IPS-20b (cell line): ENCODE results near the gene TREML2.

Experiments
- H3K27ac ChIP-seq: one replicate; pipeline ENCODE4 v1.5.1; 2013; ENCODE audit warnings: low read length
- H3K27me3 ChIP-seq: 2 replicates; pipeline ENCODE4 v1.6.1; 2013; ENCODE audit warnings: mild to moderate bottlenecking, low read length, inconsistent platforms; ENCODE audit not compliant: insufficient read depth
- H3K36me3 ChIP-seq: 2 replicates; pipeline ENCODE4 v1.6.1; 2013; ENCODE audit warnings: low read depth, mild to moderate bottlenecking, inconsistent platforms, low read length, moderate library complexity; ENCODE audit not compliant: insufficient read depth
- H3K4me1 ChIP-seq: 2 replicates; pipeline ENCODE4 v1.6.1; 2013; ENCODE audit warnings: mild to moderate bottlenecking, control low read depth, inconsistent platforms, low read length, moderate library complexity; ENCODE audit not compliant: insufficient read depth
- H3K4me3 ChIP-seq: 2 replicates; pipeline ENCODE4 v1.5.1; 2013; ENCODE audit warnings: mild to moderate bottlenecking, low read length, inconsistent platforms
- H3K9ac ChIP-seq: 2 replicates; pipeline ENCODE4 v1.6.1; 2013; ENCODE audit warnings: low read depth, mild to moderate bottlenecking, inconsistent platforms, low read length, moderate library complexity
- H3K9me3 ChIP-seq: 2 replicates; pipeline ENCODE4 v1.6.1; 2013; ENCODE audit warnings: mild to moderate bottlenecking, low read depth, low read length, inconsistent platforms; ENCODE audit not compliant: insufficient read depth

Gene TREML2

DNA sequence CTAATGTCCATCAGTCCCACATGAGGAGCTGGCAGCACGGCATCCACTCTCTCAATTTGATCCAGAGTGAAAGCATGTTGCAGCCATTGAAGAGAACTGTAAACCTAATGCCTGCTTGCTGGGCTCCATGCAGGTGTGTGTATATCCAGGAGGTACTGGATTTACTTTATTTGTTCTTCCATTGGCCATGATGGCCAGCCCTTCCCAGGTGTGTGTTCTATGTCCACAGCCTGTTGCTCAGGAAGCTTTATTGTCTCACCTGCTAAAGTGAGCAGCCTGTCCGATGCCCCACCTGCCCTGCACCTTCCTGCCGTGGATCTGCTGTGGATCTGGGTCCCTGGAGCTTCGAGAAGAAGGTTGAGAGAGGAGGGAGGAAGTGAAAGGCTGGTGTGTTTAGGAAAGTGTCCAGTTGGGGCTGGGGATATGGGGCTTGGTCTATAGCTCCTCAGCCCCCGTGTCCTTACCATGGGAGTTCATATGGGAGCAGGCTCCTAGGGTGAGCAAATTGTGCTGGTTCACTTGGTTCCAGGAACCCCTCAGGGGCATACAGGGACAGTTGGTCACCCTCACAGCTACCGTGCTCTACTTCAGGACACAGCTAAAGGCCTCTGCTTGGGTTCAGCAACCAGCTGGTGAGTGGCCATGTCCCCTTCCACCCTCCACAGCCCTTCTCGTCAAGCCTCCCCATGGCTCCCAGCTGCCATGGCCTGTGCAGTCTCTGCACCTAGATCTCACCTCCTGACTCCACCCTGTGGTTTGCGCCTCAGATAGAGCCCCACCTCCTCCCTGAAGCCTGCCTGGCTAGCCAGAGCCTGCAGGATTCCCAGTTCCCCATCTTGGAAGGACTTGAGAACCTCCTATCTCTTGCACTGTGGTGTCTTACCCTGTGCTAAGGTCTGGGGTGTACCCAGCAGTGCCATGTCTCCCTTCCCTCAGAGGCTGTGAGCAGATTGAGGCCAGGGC is 12.7 kb downstream of the TREML2 start:
- Histone ChIP-seq H3K36me3 (no peaks in the 10 kb centered on the region), H3K4me3 (no peak overlapping the region), H3K9ac (no peak overlapping the region), H3K27ac (no peak overlapping the region), H3K27me3 (no peaks in the 10 kb centered on the region), H3K4me1 (no peaks in the 10 kb centered on the region), H3K9me3 (peaks cover 12% of the 10 kb centered on the region; the same call in 1 of the 2 replicates)

GRCh38 chr6:41186031-41186562 is 14.9 kb downstream of the TREML2 start:
- Histone ChIP-seq H3K9me3 (peaks cover 12% of the 10 kb centered on the region; the same call in 1 of the 2 replicates), H3K4me1 (no peaks in the 10 kb centered on the region), H3K4me3 (no peak overlapping the region), H3K36me3 (no peaks in the 10 kb centered on the region), H3K27ac (no peak overlapping the region), H3K27me3 (no peaks in the 10 kb centered on the region), H3K9ac (no peak overlapping the region)

GRCh38 chr6:41184761-41185160 is 16.2 kb downstream of the TREML2 start:
- H3K4me3 ChIP-seq = no peak overlapping the region
- no peaks in the 10 kb centered on the region for H3K4me1 ChIP-seq
- H3K9me3 ChIP-seq = peaks cover 7% of the 10 kb centered on the region; the same call in 1 of the 2 replicates
- no peak overlapping the region for H3K9ac ChIP-seq
- no peaks in the 10 kb centered on the region for H3K36me3 ChIP-seq
- no peaks in the 10 kb centered on the region for H3K27me3 ChIP-seq
- no peak overlapping the region for H3K27ac ChIP-seq

DNA sequence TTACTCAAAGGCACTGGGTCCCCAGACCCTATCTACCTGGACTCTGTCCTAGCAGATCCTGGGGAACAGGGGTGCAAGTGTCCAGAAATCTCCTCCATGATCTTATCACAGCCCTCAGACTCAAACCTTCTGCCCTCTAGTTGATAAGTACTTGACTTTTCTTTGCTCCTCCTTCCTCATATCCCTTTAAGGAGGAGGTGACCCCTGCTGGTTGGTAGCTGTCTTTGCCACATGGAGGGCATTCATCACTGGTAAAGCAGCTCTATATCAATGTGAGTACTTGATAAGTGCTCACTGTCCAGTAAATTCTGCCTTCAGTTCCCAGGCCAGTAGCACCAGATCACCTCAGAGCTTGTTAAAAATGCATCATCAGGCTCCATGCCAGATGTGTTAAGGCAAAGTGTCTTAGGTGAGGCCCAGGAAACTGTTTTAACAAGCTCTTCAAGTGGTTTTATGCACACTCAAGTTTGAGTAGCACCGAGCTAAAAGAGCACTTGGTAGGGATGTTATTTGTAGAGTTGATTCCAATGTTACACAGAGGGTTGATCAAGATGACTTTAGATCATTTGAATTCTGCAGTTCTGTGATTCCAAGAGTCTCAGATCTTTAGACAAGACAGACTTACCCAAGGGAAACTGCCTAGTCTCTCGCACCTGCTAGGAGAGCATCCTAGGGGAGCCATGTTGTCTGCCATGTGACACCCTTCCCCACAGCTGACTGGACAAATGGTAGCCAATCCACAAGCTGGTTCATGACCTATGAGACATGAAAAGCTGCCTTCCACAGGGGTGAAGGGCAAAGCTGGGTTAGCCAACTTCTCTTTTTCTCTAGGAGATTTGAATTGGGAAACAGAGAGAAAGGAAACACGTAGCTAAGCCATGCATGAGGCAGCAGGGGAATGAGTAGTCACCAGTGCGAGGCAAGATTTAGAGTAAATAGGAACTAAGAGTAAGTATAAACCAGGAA is 18.6 kb downstream of the TREML2 start:
- H3K27ac ChIP-seq = no peak overlapping the region
- no peaks in the 10 kb centered on the region for H3K9me3 ChIP-seq
- H3K27me3 ChIP-seq = no peaks in the 10 kb centered on the region
- H3K4me3 ChIP-seq = no peak overlapping the region
- H3K9ac ChIP-seq = no peak overlapping the region
- H3K36me3 ChIP-seq = no peaks in the 10 kb centered on the region
- H3K4me1 ChIP-seq = no peaks in the 10 kb centered on the region

- Histone ChIP-seq H3K9ac (no peak overlapping the region), H3K27me3 (no peaks in the 10 kb centered on the region), H3K4me1 (no peaks in the 10 kb centered on the region), H3K9me3 (no peaks in the 10 kb centered on the region), H3K36me3 (no peaks in the 10 kb centered on the region), H3K4me3 (no peak overlapping the region), H3K27ac (no peak overlapping the region)
These were observed 19.4 kb downstream of the TREML2 start for GRCh38 chr6:41181566-41181965.

DNA sequence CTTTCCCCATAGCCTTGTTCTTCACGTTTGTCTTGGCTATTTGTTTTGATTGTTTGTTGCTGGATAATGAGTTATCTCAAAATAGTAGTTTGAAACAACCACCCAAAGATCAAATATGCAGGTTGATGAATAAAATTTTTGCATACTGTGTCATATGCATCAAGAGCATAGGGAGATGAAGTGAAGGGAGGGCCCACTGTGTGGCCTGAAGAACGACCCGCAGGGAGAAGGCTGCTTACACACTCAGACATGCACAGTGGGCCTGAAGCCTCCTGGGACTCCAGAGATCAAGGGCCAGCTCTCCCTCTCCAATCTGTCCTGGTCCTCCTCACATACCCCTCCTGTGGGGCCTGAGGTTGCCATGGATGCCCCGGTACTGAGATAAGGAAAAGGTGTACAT is 21.8 kb downstream of the TREML2 start:
- H3K4me3 ChIP-seq = no peak overlapping the region
- H3K4me1 ChIP-seq = no peaks in the 10 kb centered on the region
- H3K9ac ChIP-seq = no peak overlapping the region
- no peak overlapping the region for H3K27ac ChIP-seq
- H3K36me3 ChIP-seq = no peaks in the 10 kb centered on the region
- no peaks in the 10 kb centered on the region for H3K9me3 ChIP-seq
- no peaks in the 10 kb centered on the region for H3K27me3 ChIP-seq

DNA sequence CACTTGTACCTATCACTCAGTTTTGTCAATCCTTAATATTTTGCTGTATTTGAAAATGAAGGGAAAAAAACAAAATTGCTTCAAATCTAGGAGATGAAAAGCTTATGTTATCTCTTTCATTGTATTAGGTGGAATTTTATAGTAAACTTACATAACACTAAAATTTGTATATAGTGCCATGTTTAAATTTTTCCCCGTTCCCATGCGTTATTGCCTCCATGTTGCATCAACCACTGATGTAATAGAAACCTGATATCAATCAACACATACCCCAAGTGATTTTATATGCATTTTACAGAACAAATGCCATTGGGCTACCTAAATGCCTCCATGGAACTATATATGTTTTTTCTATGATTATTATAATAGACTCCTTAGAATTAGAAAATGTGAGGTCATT is 23.3 kb downstream of the TREML2 start:
- Histone ChIP-seq H3K27ac (no peak overlapping the region), H3K9me3 (no peaks in the 10 kb centered on the region), H3K27me3 (no peaks in the 10 kb centered on the region), H3K4me3 (no peak overlapping the region), H3K9ac (no peak overlapping the region), H3K4me1 (no peaks in the 10 kb centered on the region), H3K36me3 (no peaks in the 10 kb centered on the region)

- no peaks in the 10 kb centered on the region for H3K27me3 ChIP-seq
These were observed 23.7 kb downstream of the TREML2 start for GRCh38 chr6:41177287-41177686.

GRCh38 chr6:41176189-41176588 is 24.8 kb downstream of the TREML2 start:
- Histone ChIP-seq H3K9me3 (no peaks in the 10 kb centered on the region), H3K27me3 (no peaks in the 10 kb centered on the region), H3K9ac (no peak overlapping the region), H3K27ac (no peak overlapping the region), H3K36me3 (no peaks in the 10 kb centered on the region), H3K4me3 (no peak overlapping the region), H3K4me1 (peaks cover 6% of the 10 kb centered on the region)

More at GRCh38 chr6:41177287-41177686, 23.7 kb downstream of the TREML2 start:
- Histone ChIP-seq H3K9ac (no peak overlapping the region), H3K4me3 (no peak overlapping the region), H3K27ac (no peak overlapping the region), H3K4me1 (no peaks in the 10 kb centered on the region), H3K9me3 (no peaks in the 10 kb centered on the region), H3K36me3 (no peaks in the 10 kb centered on the region)

- Histone ChIP-seq H3K9ac (no peak overlapping the region), H3K9me3 (no peaks in the 10 kb centered on the region), H3K4me1 (peaks cover 13% of the 10 kb centered on the region), H3K4me3 (no peak overlapping the region), H3K27me3 (no peaks in the 10 kb centered on the region), H3K27ac (no peak overlapping the region), H3K36me3 (no peaks in the 10 kb centered on the region)
These were observed 25.9 kb downstream of the TREML2 start for GRCh38 chr6:41175084-41175483.

DNA sequence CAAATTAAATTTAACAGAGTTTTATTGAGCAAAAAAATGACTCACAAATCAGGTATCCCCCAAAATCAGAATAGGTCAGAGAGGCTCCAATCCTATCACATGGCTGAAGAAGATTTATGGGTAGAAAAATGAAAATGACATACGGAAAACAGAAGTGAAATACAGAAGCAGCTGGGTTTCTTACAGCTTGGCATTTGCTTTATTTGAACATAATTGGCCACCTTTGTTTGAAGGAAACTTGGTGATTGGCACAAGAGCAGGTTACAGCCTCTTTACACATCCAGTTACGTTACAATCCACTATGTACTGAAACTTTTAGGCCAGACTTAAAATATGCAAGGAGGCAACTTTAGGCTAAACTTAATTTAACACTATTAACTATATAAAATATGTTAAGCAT is 26.3 kb downstream of the TREML2 start:
- no peaks in the 10 kb centered on the region for H3K27me3 ChIP-seq
- H3K4me3 ChIP-seq = no peak overlapping the region
- H3K27ac ChIP-seq = no peak overlapping the region
- H3K36me3 ChIP-seq = no peaks in the 10 kb centered on the region
- H3K4me1 ChIP-seq = peaks cover 13% of the 10 kb centered on the region
- no peaks in the 10 kb centered on the region for H3K9me3 ChIP-seq
- no peak overlapping the region for H3K9ac ChIP-seq
